ENCODE data around the gene SLC41A3.
"Not testable (repeated sequence)": the region's sequence is repeated elsewhere in the genome, so short reads cannot be mapped to it uniquely, and the experiment has no call there.

DNA sequence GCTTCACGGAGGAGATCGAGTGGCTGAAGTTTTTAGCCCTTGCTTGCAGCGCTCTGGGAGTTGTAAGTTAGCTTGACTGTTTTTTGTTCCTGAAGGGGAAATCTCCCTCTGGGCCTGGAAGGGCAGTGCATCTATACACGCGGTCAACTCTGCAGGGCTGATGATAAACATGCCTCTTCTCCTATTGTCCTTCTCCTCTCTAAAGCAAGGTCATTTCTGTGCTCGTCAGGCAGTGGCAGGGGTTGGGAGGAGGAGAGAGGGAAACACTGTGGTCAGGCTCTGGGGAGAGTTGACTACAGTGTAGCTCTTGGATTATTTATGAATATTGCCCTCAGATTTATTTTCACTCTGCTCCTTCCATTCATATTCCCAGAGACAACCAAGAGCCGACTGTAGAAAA, 106.8 kb downstream of the SLC41A3 start:
- not testable (repeated sequence) for TF ChIP-seq POLR2A (IDR thresholded peaks at IDR 0.05; ENCODE audit: low read length); GATA1 (IDR thresholded peaks at IDR 0.05; ENCODE audit: low read depth, low read length)

Data from erythroblast (primary cell).